GM12801 (cell line): ENCODE results near the gene FHAD1.
A peak's percentile ranks its signal among the peaks of the same experiment; 100 is the strongest.

Experiments used
- CTCF ChIP-seq: IDR thresholded peaks from one replicate; pipeline ENCODE4 v1.5.1; 2011; ENCODE audit warnings: control low read depth; ENCODE audit not compliant: insufficient read length; ENCODE audit errors: extremely low read depth

Gene FHAD1

GRCh38 chr1:15323351-15323988 lies 76.4 kb downstream of the FHAD1 start:
- TF ChIP-seq CTCF, result peak; percentile 61

- no peak for TF ChIP-seq CTCF
Observed at GRCh38 chr1:15323989-15324868, 77.2 kb downstream of the FHAD1 start.

GRCh38 chr1:15324869-15325335 lies 77.9 kb downstream of the FHAD1 start:
- TF ChIP-seq CTCF, result no peak

- no peak for TF ChIP-seq CTCF
Observed at GRCh38 chr1:15325375-15326085, 78.5 kb downstream of the FHAD1 start.

GRCh38 chr1:15326691-15327588 lies 79.9 kb downstream of the FHAD1 start:
- TF ChIP-seq CTCF, result no peak

- no peak for TF ChIP-seq CTCF
Observed at GRCh38 chr1:15328351-15329103, 81.5 kb downstream of the FHAD1 start.
